Type B pancreatic cell (in vitro differentiated cells): Measurements from ENCODE around the gene ARHGEF7. TPM values are rescaled to one million over a fixed set of nuclear protein-coding genes. Genes with fewer than 3 reads are reported as not detected.

Source experiments
- DNase-seq: peaks from one replicate; pipeline ENCODE4 v3.0.0; 2021; ENCODE audit warnings: mixed read lengths; ENCODE audit not compliant: unreplicated experiment; ENCODE audit errors: extremely low spot score
- H3K27ac Mint-ChIP-seq: 2 replicates; pipeline ENCODE4 v1.8.0; 2021; ENCODE audit warnings: mild to moderate bottlenecking, mixed read lengths
- H3K27me3 Mint-ChIP-seq: 2 replicates; pipeline ENCODE4 v1.8.0; 2021; ENCODE audit warnings: mixed read lengths
- H3K36me3 Mint-ChIP-seq: 2 replicates; pipeline ENCODE4 v1.8.0; 2021; ENCODE audit warnings: mixed read lengths
- H3K4me1 Mint-ChIP-seq: one replicate; pipeline ENCODE4 v1.8.0; 2021; ENCODE audit warnings: mixed read lengths; ENCODE audit not compliant: unreplicated experiment
- H3K4me3 Mint-ChIP-seq: 2 replicates; pipeline ENCODE4 v1.8.0; 2021; ENCODE audit warnings: mild to moderate bottlenecking, mixed read lengths
- H3K9me3 Mint-ChIP-seq: 2 replicates; pipeline ENCODE4 v1.8.0; 2021; ENCODE audit warnings: mixed read lengths
- CTCF ChIP-seq: fragments of 200-600 bp; sonication (generic); conservative IDR thresholded peaks from 2 replicates; pipeline ENCODE4 v1.5.0; 2021; ENCODE audit warnings: antibody characterized with exemption, mild to moderate bottlenecking
- total RNA-seq: library from RNA; stranded (reverse); gene quantifications from 2 replicates; pipeline ENCODE4 v1.2.1, GENCODE V29; 2021; ENCODE audit warnings: low replicate concordance

The ARHGEF7 gene
- total RNA-seq, 1 donor from 2014 or later, result 103 TPM

DNA sequence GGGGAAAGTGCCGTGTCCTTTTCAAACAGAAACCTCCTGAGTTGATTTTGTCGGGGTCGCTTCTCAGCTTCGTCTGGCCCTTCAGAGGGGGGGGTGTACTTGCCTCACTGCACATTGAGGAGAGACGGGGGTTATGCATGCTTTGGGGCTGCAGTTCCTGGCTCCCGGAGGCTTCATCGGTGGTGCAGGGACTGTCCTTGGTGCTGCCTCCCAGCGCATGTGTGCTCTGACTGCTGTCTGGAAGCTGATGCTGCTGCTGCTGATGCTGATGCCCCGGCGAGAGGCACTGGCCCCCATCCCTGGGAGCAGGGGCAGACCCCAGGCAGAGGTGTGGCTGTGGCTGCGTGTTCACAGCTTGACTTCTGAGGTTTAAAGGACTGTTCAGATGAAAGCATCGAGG lies 91.0 kb downstream of the ARHGEF7 start:
- peak overlapping the region; percentile 40 for H3K4me3 Mint-ChIP-seq
- H3K27ac Mint-ChIP-seq, result no peak overlapping the region
- peaks cover 10% of the 10 kb centered on the region for H3K36me3 Mint-ChIP-seq
- peaks cover under 1% of the 10 kb centered on the region for H3K9me3 Mint-ChIP-seq
- DNase-seq, result no peak
- no peaks in the 10 kb centered on the region for H3K27me3 Mint-ChIP-seq
- H3K4me1 Mint-ChIP-seq, result peaks cover 66% of the 10 kb centered on the region
- no peak for TF ChIP-seq CTCF

GRCh38 chr13:111209613-111210012 lies 94.5 kb downstream of the ARHGEF7 start:
- peaks cover 12% of the 10 kb centered on the region for H3K36me3 Mint-ChIP-seq
- DNase-seq, result no peak
- H3K27me3 Mint-ChIP-seq, result no peaks in the 10 kb centered on the region
- peak overlapping the region; percentile 32 for H3K4me3 Mint-ChIP-seq
- no peak for TF ChIP-seq CTCF
- H3K9me3 Mint-ChIP-seq, result no peaks in the 10 kb centered on the region
- peaks cover 60% of the 10 kb centered on the region for H3K4me1 Mint-ChIP-seq
- H3K27ac Mint-ChIP-seq, result peak overlapping the region; percentile 61

GRCh38 chr13:111210091-111210490 lies 95.0 kb downstream of the ARHGEF7 start:
- DNase-seq, result no peak
- Mint-ChIP-seq H3K36me3 (peaks cover 12% of the 10 kb centered on the region), H3K4me3 (peak overlapping the region; percentile 54), H3K9me3 (no peaks in the 10 kb centered on the region), H3K4me1 (peaks cover 58% of the 10 kb centered on the region), H3K27me3 (no peaks in the 10 kb centered on the region), H3K27ac (peak overlapping the region; percentile 61)
- no peak for TF ChIP-seq CTCF

DNA sequence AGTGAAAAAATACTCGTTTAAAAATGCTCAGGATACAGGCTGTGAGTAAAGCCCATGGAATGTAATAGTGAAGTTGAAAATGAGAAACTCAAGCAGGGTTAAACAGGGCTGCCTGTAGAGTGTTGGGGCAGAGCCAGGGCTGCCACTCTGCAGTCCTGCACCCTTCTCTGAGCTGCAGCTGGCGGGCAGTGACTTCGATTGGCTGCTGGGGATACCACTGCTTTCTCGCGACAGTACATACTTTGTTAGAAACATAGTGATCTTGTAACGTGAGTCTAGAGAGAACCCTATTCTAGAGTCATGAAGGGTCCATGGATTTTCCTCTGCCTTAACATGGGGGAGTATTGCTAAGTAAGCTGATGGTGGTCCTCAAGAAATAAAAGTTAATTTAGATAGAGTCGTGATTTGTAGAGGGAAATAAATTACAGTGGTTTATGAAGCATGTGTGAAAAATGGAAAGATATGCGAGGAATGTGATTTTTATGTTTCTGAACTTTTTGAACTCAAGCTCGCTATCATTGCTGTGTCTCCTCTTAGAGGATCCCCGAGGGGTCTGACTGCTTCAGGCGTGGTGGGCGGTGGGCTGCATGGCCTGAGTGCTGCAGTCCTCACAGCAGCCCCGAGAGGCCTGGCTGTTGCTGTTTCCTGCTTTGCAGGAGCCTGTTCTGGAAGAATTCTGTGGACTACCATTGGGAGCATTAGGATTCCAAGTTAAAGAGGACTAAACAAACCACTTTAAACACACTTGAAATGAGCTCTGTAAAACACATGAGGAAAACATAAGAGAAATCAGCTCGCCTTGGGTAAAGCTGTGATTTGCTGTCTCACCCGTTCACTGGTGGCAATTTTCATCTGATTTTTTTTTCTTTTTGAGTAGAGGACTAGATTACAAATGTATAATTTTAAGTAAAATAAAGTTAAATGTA lies 95.7 kb downstream of the ARHGEF7 start:
- DNase-seq, result no peak

GRCh38 chr13:111211789-111212516 lies 96.8 kb downstream of the ARHGEF7 start:
- Mint-ChIP-seq H3K27ac (peak overlapping the region; percentile 61), H3K9me3 (no peaks in the 10 kb centered on the region), H3K36me3 (peaks cover 20% of the 10 kb centered on the region), H3K27me3 (no peaks in the 10 kb centered on the region), H3K4me3 (peak overlapping the region; percentile 20), H3K4me1 (peaks cover 61% of the 10 kb centered on the region)
- TF ChIP-seq CTCF, result no peak
- no peak for DNase-seq

More for the DNA sequence above, 95.7 kb downstream of the ARHGEF7 start:
- no peak for TF ChIP-seq CTCF
- Mint-ChIP-seq H3K9me3 (no peaks in the 10 kb centered on the region), H3K27me3 (no peaks in the 10 kb centered on the region), H3K27ac (peak overlapping the region; percentile 61), H3K4me3 (peak overlapping the region; percentile 54), H3K4me1 (peaks cover 58% of the 10 kb centered on the region), H3K36me3 (peaks cover 18% of the 10 kb centered on the region)
